Kidney tubule cell (primary cell): ENCODE measurements around the gene PHEX.
A peak's percentile ranks its signal among the peaks of the same experiment; 100 is the strongest.

Source experiments
- DNase-seq: peaks from one replicate; pipeline ENCODE4 v3.0.0-alpha.2; 2018; ENCODE audit warnings: low spot score

PHEX gene

GRCh38 chrX:22148565-22148964 lies 116.4 kb downstream of the PHEX start:
- DNase-seq = no peak

GRCh38 chrX:22150371-22150770 lies 118.2 kb downstream of the PHEX start:
- no peak for DNase-seq

GRCh38 chrX:22155126-22155525 lies 123.0 kb downstream of the PHEX start:
- peak; percentile 24 for DNase-seq

GRCh38 chrX:22159071-22159470 lies 126.9 kb downstream of the PHEX start:
- peak; percentile 6 for DNase-seq

GRCh38 chrX:22163326-22163725 lies 131.2 kb downstream of the PHEX start:
- DNase-seq = no peak

DNA sequence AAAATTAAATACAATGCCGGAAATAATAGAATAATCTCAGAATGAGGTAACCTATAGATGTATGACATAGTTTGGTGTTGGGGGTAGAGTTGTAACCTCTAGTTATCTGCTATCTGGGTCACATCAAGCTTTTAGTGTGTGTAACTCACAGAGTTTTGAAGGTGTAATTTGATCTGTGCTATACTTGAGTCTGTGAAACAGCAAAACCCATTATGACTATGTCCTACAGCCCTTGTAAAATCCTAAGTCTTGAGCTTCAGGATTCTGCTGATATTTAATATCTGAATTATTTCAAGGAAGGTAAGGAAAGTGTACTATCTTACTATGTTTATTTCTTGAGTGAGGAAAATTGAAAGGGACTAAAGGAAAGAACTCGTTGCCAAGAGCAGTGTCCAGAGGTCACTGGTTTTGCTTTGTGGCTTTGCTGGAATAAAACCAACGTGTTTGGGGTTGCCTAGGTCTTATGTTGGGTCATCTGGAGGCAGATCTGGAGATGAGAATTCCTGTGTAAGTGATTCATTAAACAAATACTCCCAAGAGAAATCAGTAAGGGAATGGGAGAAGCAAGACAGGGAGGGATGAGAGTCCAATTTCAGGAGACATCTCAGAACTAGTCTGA lies 132.8 kb downstream of the PHEX start:
- peak; percentile 51 for DNase-seq

DNA sequence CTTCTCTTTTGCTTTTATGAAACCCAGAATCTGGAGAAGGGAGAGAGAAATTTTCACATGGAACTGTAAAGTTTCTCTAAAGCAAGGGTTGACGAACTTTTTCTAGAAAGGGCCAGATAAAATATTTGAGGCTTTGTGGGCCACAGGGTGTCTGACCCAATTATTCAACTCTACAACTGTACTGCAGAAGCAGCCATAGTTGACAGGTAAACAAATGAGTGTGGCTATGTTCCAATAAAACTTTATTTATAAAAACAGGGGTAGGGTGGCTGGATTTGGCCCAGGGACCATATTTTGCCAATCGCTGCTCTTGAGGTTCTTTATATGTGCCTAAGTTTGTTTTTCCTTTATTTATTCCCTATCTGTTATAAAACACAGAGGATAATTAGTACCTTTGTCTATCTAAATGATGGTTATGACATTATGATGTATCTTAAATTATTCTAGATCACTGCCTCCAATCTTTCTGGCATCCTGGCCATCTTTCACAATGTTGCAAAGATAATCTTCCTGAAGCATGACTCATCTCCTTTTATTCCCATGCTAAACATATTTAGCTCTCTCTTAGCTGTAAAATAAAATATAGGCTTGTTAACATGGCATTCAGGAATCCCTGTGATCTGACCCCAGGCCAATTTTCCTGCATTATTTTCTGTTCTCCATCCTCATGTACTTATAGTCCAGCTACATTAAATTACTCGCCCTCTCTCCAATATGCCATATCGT lies 133.8 kb downstream of the PHEX start:
- DNase-seq = no peak

GRCh38 chrX:22171287-22172060 lies 139.3 kb downstream of the PHEX start:
- no peak for DNase-seq

DNA sequence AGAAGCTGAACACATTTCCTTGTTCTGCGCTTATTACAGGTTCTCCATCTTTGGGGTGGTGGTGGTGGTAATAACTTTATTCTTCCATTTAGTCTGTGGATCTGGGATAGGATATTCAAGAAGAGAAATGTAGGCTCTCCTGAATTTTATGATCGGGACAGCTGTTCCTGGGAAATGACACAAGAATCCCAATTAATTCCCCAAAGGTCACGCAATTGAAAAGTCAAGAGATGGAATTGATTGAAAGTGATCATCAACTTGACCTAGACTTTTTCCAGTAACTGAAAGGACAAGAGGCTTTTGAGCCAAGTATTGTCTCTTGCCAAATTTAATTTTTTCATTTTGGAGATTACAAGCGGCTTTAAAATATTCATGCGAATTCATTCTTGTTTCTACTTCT lies 141.8 kb downstream of the PHEX start:
- no peak for DNase-seq

DNA sequence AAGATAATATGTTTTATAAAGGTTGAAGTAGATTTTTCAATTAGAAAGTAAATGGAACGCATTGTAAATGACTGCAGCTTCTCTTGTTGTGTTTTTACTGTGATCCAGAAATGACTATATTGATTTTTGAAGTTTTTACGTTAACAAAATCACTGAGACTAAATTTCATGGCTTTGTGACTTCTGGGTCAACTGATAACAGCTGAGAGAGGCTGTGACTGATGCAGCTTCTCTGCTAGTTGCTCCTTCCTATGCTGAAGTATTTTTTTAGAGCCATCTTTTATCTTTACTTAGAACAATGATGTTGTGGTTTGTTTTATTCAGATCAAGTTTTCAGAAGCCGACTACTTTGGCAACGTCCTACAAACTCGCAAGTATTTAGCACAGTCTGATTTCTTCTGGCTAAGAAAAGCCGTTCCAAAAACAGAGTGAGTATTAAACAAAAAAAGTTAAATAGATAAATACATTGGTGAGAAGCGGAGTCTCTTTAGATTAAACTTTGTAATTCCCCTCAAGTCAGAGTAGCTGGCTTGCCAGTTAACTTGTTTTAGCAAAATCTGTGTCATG lies 145.9 kb downstream of the PHEX start:
- no peak for DNase-seq

- DNase-seq = no peak
Measured at GRCh38 chrX:22184096-22184495, 152.0 kb downstream of the PHEX start.

GRCh38 chrX:22186165-22186564 lies 154.0 kb downstream of the PHEX start:
- no peak for DNase-seq

DNA sequence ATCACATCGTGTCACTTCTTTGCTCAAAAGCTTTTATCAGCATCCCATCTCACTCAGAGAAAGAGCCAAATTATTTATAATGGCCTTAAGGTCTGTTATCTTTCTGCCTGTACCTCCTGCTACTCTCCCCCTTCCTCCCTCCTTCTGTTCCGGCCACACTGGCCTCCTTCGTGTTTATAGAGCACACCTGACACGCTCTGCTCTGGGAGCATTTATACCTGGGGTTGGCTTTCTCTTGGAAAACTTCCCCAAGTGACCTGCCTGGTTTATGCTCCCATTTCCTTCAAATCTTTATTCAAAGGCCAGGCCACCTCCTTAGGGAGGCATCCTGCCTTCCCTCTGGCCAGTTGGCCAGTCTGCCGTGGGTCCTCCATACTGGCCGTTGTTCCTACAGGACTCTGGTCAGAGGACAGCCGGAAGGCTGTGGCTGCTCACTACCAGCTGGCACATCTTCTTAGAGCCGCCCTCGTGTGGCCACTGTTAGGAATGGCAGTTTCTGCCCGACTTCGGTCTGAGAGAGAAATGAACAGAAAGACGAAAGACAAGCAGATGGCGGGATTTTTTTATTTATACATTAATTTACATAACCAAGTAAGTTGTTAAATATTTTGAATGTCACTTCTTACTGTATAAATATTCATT lies 160.4 kb downstream of the PHEX start:
- peak; percentile 73 for DNase-seq

DNA sequence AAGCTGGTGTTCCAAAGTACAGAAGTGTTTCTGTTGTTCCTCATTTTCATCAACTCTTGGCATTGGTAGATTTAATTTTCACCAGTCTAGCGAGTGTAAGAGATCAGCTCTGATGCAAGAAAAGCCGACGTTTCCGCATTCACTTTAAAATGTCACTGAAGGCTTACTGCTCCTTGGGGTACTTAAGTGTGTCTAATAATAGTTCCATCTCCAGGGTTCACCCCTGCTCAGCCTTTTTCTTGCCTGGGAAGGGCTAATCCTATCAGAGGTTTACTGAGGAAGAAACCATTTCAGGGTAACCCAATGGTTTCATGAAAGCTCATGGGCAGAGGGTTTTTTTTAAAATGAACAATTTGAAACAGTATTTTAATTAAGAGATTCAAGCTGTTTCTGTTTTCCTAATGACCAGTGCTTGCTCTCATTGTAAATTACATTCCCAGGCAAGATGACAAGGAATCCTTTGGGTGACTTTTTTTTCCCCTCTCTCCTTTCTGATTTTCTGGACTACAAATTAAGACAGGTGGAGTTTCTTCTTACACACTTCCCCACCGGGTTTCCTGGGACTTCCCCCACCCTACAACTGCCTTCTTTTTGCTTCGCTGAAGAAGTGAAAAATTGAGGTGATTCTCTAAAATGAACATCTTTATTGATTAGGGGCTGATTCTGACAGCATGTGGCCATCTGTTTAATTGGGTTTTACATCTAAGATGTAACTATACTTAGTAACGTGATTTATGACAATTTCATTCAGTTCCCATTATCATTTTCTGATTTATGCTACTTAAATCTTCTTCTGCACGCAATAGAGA lies 161.9 kb downstream of the PHEX start:
- no peak for DNase-seq

GRCh38 chrX:22194660-22194945 lies 162.5 kb downstream of the PHEX start:
- DNase-seq = no peak

- DNase-seq = no peak
Measured at GRCh38 chrX:22196149-22196548, 164.0 kb downstream of the PHEX start.

- DNase-seq = no peak
Measured at GRCh38 chrX:22202251-22202650, 170.1 kb downstream of the PHEX start.

DNA sequence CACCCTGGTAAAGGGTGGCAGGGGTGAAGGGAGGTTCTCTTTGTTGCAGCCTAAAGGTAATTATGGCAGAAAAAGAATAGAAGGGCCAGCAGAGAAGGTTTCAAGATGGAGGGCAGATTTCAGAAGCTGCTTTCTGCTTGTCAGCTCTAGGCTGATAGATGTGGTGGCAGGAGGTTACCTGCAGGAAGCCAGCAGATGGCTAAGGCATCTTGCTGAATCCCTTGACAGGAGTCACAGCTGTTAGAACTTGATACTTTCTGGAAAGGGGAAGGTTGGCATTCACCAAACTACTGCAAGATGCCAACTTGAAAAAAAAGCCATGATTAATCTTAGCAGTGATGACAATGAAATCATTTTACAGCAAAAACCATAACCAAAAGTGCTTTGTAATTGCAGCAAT lies 171.1 kb downstream of the PHEX start:
- DNase-seq = no peak

DNA sequence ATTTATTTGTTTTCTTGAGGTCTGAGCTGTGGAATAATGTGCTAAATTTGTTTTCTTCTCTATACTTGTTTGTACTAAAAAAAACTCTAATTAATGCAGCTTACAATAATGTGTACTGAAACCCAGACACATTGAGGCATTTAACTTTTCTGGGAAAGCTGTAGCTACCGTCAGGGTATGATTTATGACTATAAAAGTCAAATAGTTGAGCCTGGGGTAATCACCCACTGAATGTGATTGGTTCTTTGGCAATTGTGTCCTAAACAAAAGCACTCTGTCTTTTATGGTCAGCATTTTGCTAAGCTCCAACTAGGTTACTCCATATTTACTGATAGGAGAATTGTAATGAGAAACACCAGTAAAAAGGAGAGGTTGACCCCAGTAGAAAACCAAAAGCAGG lies 174.7 kb downstream of the PHEX start:
- DNase-seq = no peak

DNA sequence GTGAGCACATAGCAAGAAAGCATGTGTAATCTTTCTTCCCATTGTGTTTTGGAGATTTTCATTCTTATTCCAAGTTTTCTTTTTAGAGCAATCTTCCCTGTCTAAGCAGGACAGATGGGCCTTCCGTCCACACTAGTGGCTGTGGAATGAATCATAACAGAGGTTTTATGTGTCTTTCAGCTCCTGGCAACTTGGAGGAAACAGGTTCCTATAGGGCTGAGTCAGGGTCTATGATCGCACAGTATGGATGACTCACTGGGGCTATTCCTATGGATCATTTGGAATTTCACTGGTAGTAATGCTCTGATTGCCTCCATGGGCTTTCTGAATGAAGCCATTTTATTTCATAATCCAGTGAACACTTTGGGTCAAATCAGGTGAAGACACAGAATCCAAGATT lies 188.8 kb downstream of the PHEX start:
- DNase-seq = peak; percentile 34

DNA sequence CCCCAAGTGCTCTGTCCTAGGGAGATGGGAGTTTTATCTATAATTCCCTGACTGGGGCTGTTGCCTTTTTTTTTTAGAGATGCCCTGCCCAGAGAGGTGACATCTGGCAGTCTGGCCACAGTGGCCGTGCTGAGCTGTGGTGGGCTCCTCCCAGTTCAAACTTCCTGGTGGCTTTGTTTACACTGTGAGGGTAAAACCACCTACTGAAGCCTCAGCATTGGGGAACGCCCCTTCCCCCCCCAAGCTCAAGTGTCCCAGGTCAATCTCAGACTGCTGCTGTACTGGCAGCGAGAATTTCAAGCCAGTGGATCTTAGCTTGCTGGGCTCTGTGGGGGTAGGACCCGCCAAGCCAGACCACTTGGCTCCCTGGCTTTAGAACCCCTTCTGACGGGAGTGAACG lies 202.3 kb downstream of the PHEX start:
- DNase-seq = no peak

DNA sequence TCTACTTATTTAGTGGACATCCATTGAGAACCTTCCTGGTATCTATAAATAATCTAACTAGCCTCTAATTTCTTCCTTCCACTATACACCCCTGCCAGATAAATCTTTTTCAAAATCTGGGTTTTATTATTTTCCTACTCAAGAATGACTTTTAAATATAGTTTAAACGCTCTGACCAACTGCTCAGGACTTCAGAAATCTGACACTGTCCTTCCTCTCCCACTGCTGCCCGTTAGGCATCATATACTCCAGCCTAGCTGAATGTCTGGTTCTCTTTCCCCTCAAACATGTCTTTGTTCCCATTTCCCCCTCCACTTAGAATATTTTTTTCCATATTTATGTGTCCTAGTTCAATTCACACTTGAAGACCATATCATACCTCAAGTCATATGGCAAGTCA lies 205.4 kb downstream of the PHEX start:
- DNase-seq = no peak
